Measurements from ENCODE around the gene ABCA4. TPM values are rescaled to one million over a fixed set of nuclear protein-coding genes. Genes with fewer than 3 reads are reported as not detected.

ABCA4 gene
- total RNA-seq, 1 experiment from 2014 or later = not detected

DNA sequence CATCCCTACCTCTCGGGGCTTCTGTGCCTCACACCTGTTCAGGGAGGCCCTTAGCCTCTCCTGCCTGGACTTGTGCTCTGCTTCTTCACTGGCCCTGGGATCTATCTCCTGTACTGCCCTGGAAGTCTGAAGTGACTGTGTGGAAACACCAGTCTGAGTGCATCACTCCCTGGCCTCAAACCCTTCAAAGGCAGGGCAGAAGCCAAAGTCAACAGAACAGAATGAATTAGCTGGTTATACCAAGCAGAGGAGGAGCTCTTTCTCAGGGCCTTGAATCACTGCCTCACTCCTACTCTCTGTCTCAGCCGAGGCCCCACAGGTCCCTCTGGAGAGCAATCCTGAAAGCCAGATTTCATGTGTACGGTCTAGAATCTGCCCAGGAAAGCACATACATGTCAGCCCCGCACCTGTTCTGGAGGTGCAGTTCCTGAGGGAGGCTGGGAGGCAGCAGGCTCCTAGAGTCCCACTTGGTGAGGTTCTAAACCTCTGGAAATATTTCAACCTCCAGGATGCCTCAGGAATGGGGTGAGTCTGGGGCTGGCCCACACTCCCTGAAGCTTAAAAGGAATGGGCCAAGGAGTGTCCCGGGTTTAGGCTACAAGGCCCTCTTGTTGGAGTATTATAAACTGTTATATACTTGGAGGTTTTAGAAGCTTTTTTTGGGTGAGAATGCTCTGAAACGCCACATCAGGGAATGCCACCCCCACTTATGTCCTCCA lies 98.3 kb downstream of the ABCA4 start:
- in situ Hi-C loops (cut with HindIII; ENCODE audit: low pct_unique_long_range_greater_than_20kb, low sequenced_read_pairs) = no loop called here
- peak; percentile 43 for DNase-seq (ENCODE audit: low read depth)

DNA sequence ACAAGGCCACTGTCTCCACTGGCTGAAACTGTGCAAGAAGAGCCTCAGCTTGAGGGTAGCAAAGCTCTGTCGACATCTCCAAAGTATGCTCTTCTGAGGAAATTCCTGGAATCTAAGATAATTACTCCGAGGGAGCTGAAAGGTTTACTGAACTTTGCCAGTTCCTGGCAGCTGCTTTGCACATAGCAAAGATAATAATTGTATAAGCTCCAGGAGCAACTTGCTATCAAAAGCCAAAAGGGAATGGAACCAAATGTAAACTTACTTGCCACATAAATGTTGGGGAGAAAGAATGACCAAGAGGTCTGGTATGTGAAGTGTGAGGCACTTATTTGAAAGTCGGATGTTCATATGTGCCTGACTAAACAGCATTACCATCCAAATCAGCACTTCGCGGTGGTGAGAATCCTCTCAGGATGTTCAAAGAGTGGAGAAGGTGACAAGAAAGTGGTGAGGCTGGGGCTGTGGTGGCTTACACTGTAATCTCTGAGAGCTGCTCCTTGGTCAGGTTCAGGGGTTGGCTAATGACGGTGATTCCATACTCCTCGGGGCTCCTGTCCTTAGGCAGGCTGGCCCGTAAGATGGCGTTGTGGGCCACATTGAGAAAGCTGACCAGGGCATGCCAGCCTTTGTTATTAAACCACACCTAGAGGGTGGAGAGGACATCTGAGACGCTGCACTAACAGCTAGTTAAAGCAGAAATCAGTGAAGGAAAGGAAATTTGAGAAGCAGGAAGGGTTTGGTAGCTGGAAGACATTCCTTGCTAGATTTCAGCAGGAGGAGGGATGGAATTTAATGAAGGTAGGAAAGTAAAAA lies 100.0 kb downstream of the ABCA4 start:
- in situ Hi-C loops (cut with HindIII; ENCODE audit: low pct_unique_long_range_greater_than_20kb, low sequenced_read_pairs) = no loop called here
- peak; percentile 41 for DNase-seq (ENCODE audit: low read depth)

- in situ Hi-C loops (cut with HindIII; ENCODE audit: low pct_unique_long_range_greater_than_20kb, low sequenced_read_pairs) = no loop called here
- DNase-seq (ENCODE audit: low read depth) = no peak
Observed at GRCh38 chr1:94019327-94019726, 101.6 kb downstream of the ABCA4 start.

- DNase-seq (ENCODE audit: low read depth) = no peak
- in situ Hi-C loops (cut with HindIII; ENCODE audit: low pct_unique_long_range_greater_than_20kb, low sequenced_read_pairs) = no loop called here
Observed at GRCh38 chr1:94017155-94017829, 103.7 kb downstream of the ABCA4 start.

GRCh38 chr1:94015489-94015817 lies 105.5 kb downstream of the ABCA4 start:
- in situ Hi-C loops (cut with HindIII; ENCODE audit: low pct_unique_long_range_greater_than_20kb, low sequenced_read_pairs) = no loop called here
- no peak for DNase-seq (ENCODE audit: low read depth)

- DNase-seq (ENCODE audit: low read depth) = no peak
- in situ Hi-C loops (cut with HindIII; ENCODE audit: low pct_unique_long_range_greater_than_20kb, low sequenced_read_pairs) = no loop called here
Observed at GRCh38 chr1:94014635-94015488, 106.1 kb downstream of the ABCA4 start.

GRCh38 chr1:94014087-94014486 lies 106.9 kb downstream of the ABCA4 start:
- DNase-seq (ENCODE audit: low read depth) = no peak
- in situ Hi-C loops (cut with HindIII; ENCODE audit: low pct_unique_long_range_greater_than_20kb, low sequenced_read_pairs) = no loop called here

DNA sequence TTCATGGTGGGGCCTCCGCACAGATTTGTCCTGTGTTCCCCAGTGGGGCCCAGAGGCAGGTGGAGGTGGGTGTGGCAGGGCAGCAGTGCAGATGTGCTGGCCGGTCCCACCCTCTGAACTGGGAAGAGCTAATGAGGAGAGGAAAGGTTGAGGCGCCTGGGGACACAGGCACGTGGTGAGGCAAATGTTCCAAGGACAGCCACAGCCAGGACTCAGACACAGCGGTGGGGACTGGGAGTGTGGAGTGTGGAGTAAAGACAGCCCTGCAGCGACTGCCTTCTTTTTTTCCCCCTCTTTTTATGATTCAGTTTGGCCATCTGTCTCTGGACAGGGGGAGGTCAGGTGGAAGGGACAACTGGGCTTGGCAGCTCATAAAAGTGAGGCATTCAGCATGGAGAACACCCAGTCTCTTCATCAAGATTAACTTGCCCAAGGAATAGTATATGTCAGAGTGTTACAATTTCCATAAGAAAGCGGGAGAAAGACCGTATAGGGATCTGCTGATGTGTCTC lies 107.5 kb downstream of the ABCA4 start:
- no peak for DNase-seq (ENCODE audit: low read depth)
- in situ Hi-C loops (cut with HindIII; ENCODE audit: low pct_unique_long_range_greater_than_20kb, low sequenced_read_pairs) = no loop called here

DNA sequence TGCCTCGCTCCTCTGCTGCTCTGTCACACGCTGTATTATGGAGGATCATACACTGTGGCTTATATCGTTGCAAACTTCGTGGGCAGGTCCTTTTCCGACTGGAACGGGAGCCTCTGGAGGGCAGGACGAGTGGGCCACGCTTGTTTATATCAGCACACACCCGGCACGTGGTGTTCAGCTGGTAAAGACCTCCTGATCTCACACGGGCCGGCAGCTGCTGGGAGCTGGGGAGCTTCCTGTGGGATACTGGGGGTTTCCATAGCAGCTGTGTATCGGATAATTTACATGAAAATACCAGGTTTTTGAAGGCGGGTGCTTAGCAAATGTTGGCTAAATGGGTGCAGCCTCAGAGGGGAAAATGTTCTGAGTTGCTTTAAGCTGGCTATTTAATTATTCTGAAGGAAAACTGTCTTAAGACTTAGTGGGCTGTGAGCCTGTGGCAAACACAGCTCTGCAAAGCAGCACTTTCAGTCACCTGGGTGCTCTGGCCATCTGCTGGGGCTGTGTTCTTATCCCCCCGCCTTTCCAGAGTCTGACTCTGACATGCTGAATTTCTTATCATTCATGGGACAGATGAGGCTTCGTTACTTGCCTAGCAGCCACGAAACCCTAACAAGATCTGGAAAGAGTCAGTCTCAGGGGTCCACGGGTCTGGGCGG lies 108.1 kb downstream of the ABCA4 start:
- no peak for DNase-seq (ENCODE audit: low read depth)
- in situ Hi-C loops (cut with HindIII; ENCODE audit: low pct_unique_long_range_greater_than_20kb, low sequenced_read_pairs) = no loop called here

DNA sequence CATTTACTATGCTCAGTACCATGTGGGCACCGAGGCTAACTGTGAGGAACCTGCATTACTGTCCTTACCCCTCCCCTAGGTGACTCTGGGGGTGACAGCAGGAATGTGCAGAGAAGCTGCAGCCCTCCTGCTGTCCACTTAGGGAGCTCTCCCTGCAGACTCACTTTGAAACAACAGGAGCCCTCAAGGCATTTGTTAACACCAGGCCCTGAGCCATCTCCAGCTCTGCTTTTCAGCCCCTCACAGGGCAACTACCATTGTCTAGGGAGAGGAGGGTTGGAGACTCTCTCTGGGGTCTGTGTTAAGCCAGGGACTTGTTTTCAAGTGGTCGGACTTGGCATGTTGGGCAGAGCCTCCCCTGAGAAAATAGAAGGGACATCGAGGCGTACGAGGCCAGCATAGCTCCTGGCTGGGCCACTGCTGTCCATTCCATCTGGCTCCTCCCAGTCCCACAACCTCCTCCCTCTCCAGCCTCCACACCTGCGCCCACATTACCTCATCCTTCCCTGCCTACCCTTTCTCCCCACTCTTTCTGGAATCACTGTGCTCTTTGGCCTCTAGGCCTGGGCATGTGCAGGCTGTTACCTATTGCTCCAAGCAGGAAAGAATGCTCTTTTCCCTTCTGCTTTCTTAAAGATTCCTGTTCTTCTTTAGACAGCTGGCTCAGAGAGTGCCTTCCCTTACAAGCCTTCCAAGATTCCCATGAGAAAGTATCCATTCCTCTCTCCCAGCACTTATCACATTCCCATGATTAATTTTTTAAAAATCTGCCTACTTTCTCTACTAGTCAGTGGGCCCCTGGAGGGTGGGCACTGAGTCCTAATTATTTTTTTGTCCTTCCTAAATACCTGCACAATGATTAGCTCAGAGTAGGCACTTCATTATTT lies 109.0 kb downstream of the ABCA4 start:
- DNase-seq (ENCODE audit: low read depth) = no peak
- in situ Hi-C loops (cut with HindIII; ENCODE audit: low pct_unique_long_range_greater_than_20kb, low sequenced_read_pairs) = no loop called here

DNA sequence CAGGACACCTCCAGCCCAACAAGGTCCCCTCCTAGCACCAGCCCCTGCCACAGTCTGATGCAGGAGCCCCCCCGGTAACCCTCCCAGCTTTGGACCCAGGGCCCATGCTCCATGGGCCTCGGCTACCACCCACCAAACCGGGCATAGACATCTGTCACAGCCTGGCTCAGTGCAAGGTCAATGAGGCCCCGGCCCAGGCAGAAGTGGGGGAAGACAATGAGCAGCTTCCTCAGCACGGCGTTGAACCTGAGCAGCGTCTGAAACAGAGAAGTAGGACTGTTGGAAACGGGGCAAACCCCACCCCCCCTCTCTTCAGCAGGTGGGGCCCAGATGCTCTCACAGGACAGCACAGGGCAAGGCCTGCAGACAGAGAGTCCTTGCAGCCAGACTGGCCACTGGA lies 109.8 kb downstream of the ABCA4 start:
- DNase-seq (ENCODE audit: low read depth) = no peak
- in situ Hi-C loops (cut with HindIII; ENCODE audit: low pct_unique_long_range_greater_than_20kb, low sequenced_read_pairs) = no loop called here

GRCh38 chr1:94009304-94009703 lies 111.6 kb downstream of the ABCA4 start:
- in situ Hi-C loops (cut with HindIII; ENCODE audit: low pct_unique_long_range_greater_than_20kb, low sequenced_read_pairs) = no loop called here
- no peak for DNase-seq (ENCODE audit: low read depth)

GRCh38 chr1:94006604-94007003 lies 114.3 kb downstream of the ABCA4 start:
- DNase-seq (ENCODE audit: low read depth) = no peak
- in situ Hi-C loops (cut with HindIII; ENCODE audit: low pct_unique_long_range_greater_than_20kb, low sequenced_read_pairs) = no loop called here

DNA sequence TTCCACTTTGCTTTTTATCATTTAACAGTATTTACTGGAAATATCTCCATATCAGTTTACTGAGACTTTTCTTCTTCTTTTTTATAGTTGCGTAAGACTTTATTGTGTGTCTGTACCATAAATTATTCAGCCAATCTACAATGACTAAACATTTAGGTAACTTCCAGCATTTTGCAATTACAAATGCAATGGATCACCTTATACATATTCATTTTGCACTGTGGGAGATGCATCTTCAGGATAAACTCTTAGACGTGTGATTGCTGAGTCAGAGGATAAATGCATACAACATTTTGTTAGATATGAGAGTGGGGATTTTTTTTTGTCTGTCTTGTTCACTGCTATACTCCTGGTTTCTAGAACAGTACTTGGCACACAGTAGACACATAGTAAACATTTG lies 116.0 kb downstream of the ABCA4 start:
- in situ Hi-C loops (cut with HindIII; ENCODE audit: low pct_unique_long_range_greater_than_20kb, low sequenced_read_pairs) = no loop called here
- peak; percentile 8 for DNase-seq (ENCODE audit: low read depth)

- in situ Hi-C loops (cut with HindIII; ENCODE audit: low pct_unique_long_range_greater_than_20kb, low sequenced_read_pairs) = no loop called here
Observed at GRCh38 chr1:94002046-94002787, 118.7 kb downstream of the ABCA4 start.

GRCh38 chr1:94001397-94002045 lies 119.4 kb downstream of the ABCA4 start:
- in situ Hi-C loops (cut with HindIII; ENCODE audit: low pct_unique_long_range_greater_than_20kb, low sequenced_read_pairs) = no loop called here
- DNase-seq (ENCODE audit: low read depth) = no peak

More at GRCh38 chr1:94002046-94002787, 118.7 kb downstream of the ABCA4 start:
- no peak for DNase-seq (ENCODE audit: low read depth)
